GM23338 (cell line): ENCODE measurements around the gene KRTAP4-4. TPM values are rescaled to one million over a fixed set of nuclear protein-coding genes. Genes with fewer than 3 reads are reported as not detected.

ENCODE experiments used
- ATAC-seq: fragments of 200-7000 bp; cut with Tn5 transposase; 3 replicates; pipeline ENCODE4 v1.9.1; 2020
- DNase-seq: peaks from one replicate; pipeline ENCODE4 v3.0.0-alpha.2; 2015; ENCODE audit warnings: low spot score
- H2AFZ ChIP-seq: fragments of 200-600 bp; sonication (generic); 2 replicates; pipeline ENCODE4 v1.8.0; 2016; ENCODE audit warnings: antibody characterized with exemption, mild to moderate bottlenecking, moderate library complexity
- H3F3A ChIP-seq: fragments of 200-600 bp; sonication (generic); replicated peaks from 2 replicates; pipeline ENCODE4 v1.8.0; 2017; ENCODE audit warnings: antibody characterized with exemption, mixed run types, low read depth
- H3K27ac ChIP-seq: fragments of 200-600 bp; sonication (generic); 2 replicates; pipeline ENCODE4 v1.6.1; 2016; ENCODE audit warnings: low read depth
- H3K27me3 ChIP-seq: fragments of 200-600 bp; sonication (generic); 2 replicates; pipeline ENCODE4 v1.8.0; 2016; ENCODE audit warnings: mild to moderate bottlenecking, mixed run types, moderate library complexity; ENCODE audit not compliant: insufficient read depth
- H3K36me3 ChIP-seq: fragments of 200-600 bp; sonication (generic); 2 replicates; pipeline ENCODE4 v1.8.0; 2016; ENCODE audit warnings: mild to moderate bottlenecking; ENCODE audit not compliant: insufficient read depth
- H3K4me1 ChIP-seq: fragments of 200-600 bp; sonication (generic); 2 replicates; pipeline ENCODE4 v1.8.0; 2016; ENCODE audit warnings: mild to moderate bottlenecking, moderate library complexity; ENCODE audit not compliant: insufficient read depth
- H3K4me2 ChIP-seq: fragments of 200-600 bp; sonication (generic); 2 replicates; pipeline ENCODE4 v1.7.1; 2017; ENCODE audit warnings: mixed run types
- H3K4me3 ChIP-seq: fragments of 200-600 bp; sonication (generic); 2 replicates; pipeline ENCODE4 v1.6.1; 2016; ENCODE audit warnings: mixed run types
- H3K79me2 ChIP-seq: fragments of 200-600 bp; sonication (generic); replicated peaks from 2 replicates; pipeline ENCODE4 v1.8.0; 2017; ENCODE audit warnings: mild to moderate bottlenecking; ENCODE audit not compliant: insufficient read depth
- H3K9me2 ChIP-seq: fragments of 200-600 bp; sonication (generic); 2 replicates; pipeline ENCODE4 v1.8.0; 2017; ENCODE audit not compliant: insufficient read depth
- H4K20me1 ChIP-seq: fragments of 200-600 bp; sonication (generic); replicated peaks from 2 replicates; pipeline ENCODE4 v1.8.0; 2017; ENCODE audit warnings: mild to moderate bottlenecking; ENCODE audit not compliant: insufficient read depth
- H3K27ac Mint-ChIP-seq: 2 replicates; pipeline ENCODE4 v1.8.0; 2020; ENCODE audit warnings: inconsistent platforms, mild to moderate bottlenecking, moderate library complexity, mixed read lengths
- H3K27me3 Mint-ChIP-seq: 3 replicates; pipeline ENCODE4 v1.8.0; 2022; ENCODE audit warnings: low read depth, mild to moderate bottlenecking, moderate library complexity, mixed read lengths, inconsistent platforms; ENCODE audit not compliant: insufficient read depth, poor library complexity
- H3K36me3 Mint-ChIP-seq: 3 replicates; pipeline ENCODE4 v1.8.0; 2021; ENCODE audit warnings: low read depth, mild to moderate bottlenecking, inconsistent platforms, moderate library complexity, mixed read lengths
- H3K4me1 Mint-ChIP-seq: 3 replicates; pipeline ENCODE4 v1.8.0; 2020; ENCODE audit warnings: mild to moderate bottlenecking, inconsistent platforms, mixed read lengths
- H3K4me3 Mint-ChIP-seq: 3 replicates; pipeline ENCODE4 v1.8.0; 2021; ENCODE audit warnings: moderate library complexity, mild to moderate bottlenecking, inconsistent platforms, mixed read lengths
- H3K9me3 Mint-ChIP-seq: 3 replicates; pipeline ENCODE4 v1.8.0; 2020; ENCODE audit warnings: moderate library complexity, mild to moderate bottlenecking, inconsistent platforms, mixed read lengths
- CREB1 ChIP-seq: fragments of 250-450 bp; sonication (Bioruptor Pico); IDR thresholded peaks from 2 replicates; pipeline ENCODE4 v1.5.0; 2020; ENCODE audit warnings: low read depth, mild to moderate bottlenecking, moderate library complexity
- CTCF ChIP-seq, 2 experiments: fragments of 200-600 bp in 1 of 2; sonication (generic) in 1 of 2; conservative IDR thresholded peaks; 2 replicates each; pipeline versions ENCODE4 v1.5.1 to v1.6.1; 2016 to 2017; ENCODE audit warnings: antibody characterized with exemption in 2 of 2, low read depth in 2 of 2, mild to moderate bottlenecking in 2 of 2, moderate library complexity in 1 of 2
- ETS1 ChIP-seq: IDR thresholded peaks from 2 replicates; pipeline ENCODE4 v1.6.1; 2016; ENCODE audit warnings: antibody characterized with exemption
- EZH2 ChIP-seq: fragments of 200-600 bp; sonication (generic); IDR thresholded peaks from one replicate; pipeline ENCODE4 v1.8.0; 2017; ENCODE audit warnings: antibody characterized with exemption, mild to moderate bottlenecking, low read depth; ENCODE audit not compliant: unreplicated experiment
- EZH2phosphoT487 ChIP-seq: fragments of 200-600 bp; sonication (generic); IDR thresholded peaks from one replicate; pipeline ENCODE4 v1.8.1; 2018; ENCODE audit warnings: antibody characterized with exemption; ENCODE audit not compliant: unreplicated experiment
- JUNB ChIP-seq: IDR thresholded peaks from one replicate; pipeline ENCODE4 v1.6.1; 2016; ENCODE audit warnings: antibody characterized with exemption; ENCODE audit not compliant: unreplicated experiment
- NANOG ChIP-seq: IDR thresholded peaks from 2 replicates; pipeline ENCODE4 v1.6.1; 2016; ENCODE audit warnings: antibody characterized with exemption, borderline replicate concordance
- POLR2AphosphoS5 ChIP-seq: IDR thresholded peaks from 2 replicates; pipeline ENCODE4 v1.6.1; 2016; ENCODE audit warnings: antibody characterized with exemption, low read depth
- REST ChIP-seq: IDR thresholded peaks from one replicate; pipeline ENCODE4 v1.6.1; 2018; ENCODE audit warnings: antibody characterized with exemption; ENCODE audit not compliant: unreplicated experiment
- STAT1 ChIP-seq: IDR thresholded peaks from one replicate; pipeline ENCODE4 v1.6.1; 2016; ENCODE audit warnings: antibody characterized with exemption; ENCODE audit not compliant: unreplicated experiment
- ZNF114 ChIP-seq: fragments of 250-450 bp; sonication (Bioruptor Pico); IDR thresholded peaks from 2 replicates; pipeline ENCODE4 v1.5.0; 2020; ENCODE audit warnings: mild to moderate bottlenecking, moderate library complexity
- ZNF331 ChIP-seq: fragments of 250-450 bp; sonication (Bioruptor Pico); IDR thresholded peaks from 2 replicates; pipeline ENCODE4 v1.5.0; 2020; ENCODE audit warnings: low read depth, mild to moderate bottlenecking, moderate library complexity
- ZNF462 ChIP-seq: fragments of 250-450 bp; sonication (Bioruptor Pico); IDR thresholded peaks from 2 replicates; pipeline ENCODE4 v1.5.0; 2020; ENCODE audit warnings: mild to moderate bottlenecking, moderate library complexity
- polyA plus RNA-seq: library from polyadenylated mRNA; unstranded; fragments of >200 nt; fragmentation: Nextera tagmentation; extraction: Ambion mirVana; gene quantifications from 2 replicates; pipeline ENCODE4 v1.2.1, GENCODE V29; 2016
- total RNA-seq: library from RNA; depleted of rRNA; stranded (reverse); fragments of >200 nt; shearing (Covaris generic); gene quantifications from 2 replicates; pipeline ENCODE4 v1.2.3, GENCODE V29; 2014

Gene KRTAP4-4
- total and polyA plus RNA-seq, 2 experiments from 2014 or later, result not detected

- H3K4me1 ChIP-seq, result no peaks in the 10 kb centered on the region
These were observed 29.8 kb upstream of the KRTAP4-4 start for GRCh38 chr17:41190328-41190727.

More at GRCh38 chr17:41190328-41190727, 29.8 kb upstream of the KRTAP4-4 start:
- peaks cover 4% of the 10 kb centered on the region; the same call in 2 of the 3 replicates for H3K9me3 Mint-ChIP-seq
- Histone ChIP-seq H3K4me3 (no peak overlapping the region), H4K20me1 (no peaks in the 10 kb centered on the region), H3K27ac (no peak overlapping the region), H3K9me2 (no peaks in the 10 kb centered on the region), H3K27me3 (no peaks in the 10 kb centered on the region), H3K36me3 (no peaks in the 10 kb centered on the region), H2AFZ (no peak overlapping the region), H3K79me2 (no peaks in the 10 kb centered on the region), H3F3A (no peaks in the 10 kb centered on the region), H3K4me2 (no peak overlapping the region)
- DNase-seq, result no peak
- TF ChIP-seq POLR2AphosphoS5 (no peak), EZH2phosphoT487 (no peak), EZH2 (no peak), CTCF (conservative IDR thresholded peaks at IDR 0.05; ENCODE audit: low read depth in 2 of 2) (no peak), STAT1 (no peak), ZNF462 (CRISPR knock-in tag) (no peak), REST (no peak), ZNF331 (no peak), JUNB (no peak), ETS1 (no peak), ZNF114 (CRISPR knock-in tag) (no peak), CREB1 (CRISPR knock-in tag) (no peak), NANOG (no peak)
- no peaks in the 10 kb centered on the region for H3K27me3 Mint-ChIP-seq
- H3K36me3 Mint-ChIP-seq, result no peaks in the 10 kb centered on the region
- no peak for ATAC-seq
- H3K4me1 Mint-ChIP-seq, result no peaks in the 10 kb centered on the region; the same call in 2 of the 3 replicates
- no peak overlapping the region for H3K4me3 Mint-ChIP-seq
- H3K27ac Mint-ChIP-seq, result no peak overlapping the region
